BLaER1 (cell line): ENCODE measurements around the gene LMX1B.

Source experiments
- H3K27ac ChIP-seq: shearing (Covaris generic); formaldehyde crosslinking; 2 replicates; pipeline ENCODE4 v1.8.1; 2022
- H3K27me3 ChIP-seq: shearing (Covaris generic); formaldehyde crosslinking; 2 replicates; pipeline ENCODE4 v1.8.1; 2022
- H3K36me3 ChIP-seq: shearing (Covaris generic); formaldehyde crosslinking; 2 replicates; pipeline ENCODE4 v1.8.1; 2022
- H3K4me1 ChIP-seq: shearing (Covaris generic); formaldehyde crosslinking; 2 replicates; pipeline ENCODE4 v1.8.1; 2022
- H3K4me2 ChIP-seq: shearing (Covaris generic); formaldehyde crosslinking; 2 replicates; pipeline ENCODE4 v1.8.1; 2022
- H3K4me3 ChIP-seq: shearing (Covaris generic); formaldehyde crosslinking; 2 replicates; pipeline ENCODE4 v1.8.1; 2022
- H3K9ac ChIP-seq: shearing (Covaris generic); formaldehyde crosslinking; 2 replicates; pipeline ENCODE4 v1.8.1; 2022
- H3K9me3 ChIP-seq: shearing (Covaris generic); formaldehyde crosslinking; 2 replicates; pipeline ENCODE4 v1.8.1; 2022
- H4K20me1 ChIP-seq: shearing (Covaris generic); formaldehyde crosslinking; 2 replicates; pipeline ENCODE4 v1.8.1; 2022
- Cebpa-rat ChIP-seq: shearing (Covaris generic); IDR thresholded peaks from 2 replicates; pipeline ENCODE4 v1.8.1; 2022

Gene LMX1B

GRCh38 chr9:126665644-126666035 is 51.9 kb downstream of the LMX1B start:
- Histone ChIP-seq H3K9ac (peak overlapping the region; percentile 58; the same call in 1 of the 2 replicates), H3K4me1 (peaks cover 66% of the 10 kb centered on the region), H3K4me3 (peak overlapping the region; percentile 23)

DNA sequence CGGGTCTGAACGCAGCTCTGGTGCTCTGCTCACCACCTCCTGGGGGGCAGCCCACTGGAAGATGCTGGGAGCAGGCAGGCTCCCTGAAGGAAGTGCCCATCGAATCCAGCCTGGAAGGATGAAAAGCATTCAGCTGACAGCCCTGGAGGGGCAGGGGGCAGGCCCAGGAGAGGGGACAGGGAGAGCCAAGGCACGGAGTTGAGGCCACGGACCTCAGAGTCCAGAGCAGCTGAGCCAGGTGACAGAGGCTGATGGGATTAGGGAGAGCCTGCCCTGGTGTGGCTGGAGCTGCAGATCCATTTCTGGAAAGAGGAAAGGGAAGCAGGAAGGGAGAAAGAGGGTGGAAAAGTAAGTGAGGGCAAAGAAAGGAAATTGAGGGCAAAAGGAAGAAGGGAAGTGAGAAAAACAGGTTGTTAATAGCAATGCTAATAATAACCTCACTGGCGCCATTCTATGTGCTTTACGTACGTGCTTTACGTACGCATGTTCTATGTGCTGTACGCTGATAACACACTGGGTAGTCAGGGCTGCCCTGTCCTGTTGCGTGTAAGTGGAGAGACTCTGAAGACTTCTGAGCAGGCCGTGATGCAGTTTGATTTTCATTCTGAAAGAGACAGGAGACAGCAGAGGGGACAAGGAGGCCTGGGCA is 52.6 kb downstream of the LMX1B start:
- H3K36me3 ChIP-seq = no peaks in the 10 kb centered on the region
- TF ChIP-seq Cebpa-rat = no peak
- peaks cover 66% of the 10 kb centered on the region for H3K4me1 ChIP-seq
- H3K9ac ChIP-seq = peak overlapping the region; percentile 8; the same call in 1 of the 2 replicates
- H3K27ac ChIP-seq = peak overlapping the region; percentile 55; the same call in 1 of the 2 replicates
- peak overlapping the region; percentile 23; the same call in 1 of the 2 replicates for H3K4me3 ChIP-seq
- H3K4me2 ChIP-seq = peak overlapping the region; percentile 90
- H4K20me1 ChIP-seq = no peaks in the 10 kb centered on the region
- no peaks in the 10 kb centered on the region; the same call in 1 of the 2 replicates for H3K27me3 ChIP-seq
- no peaks in the 10 kb centered on the region for H3K9me3 ChIP-seq

More at GRCh38 chr9:126665644-126666035, 51.9 kb downstream of the LMX1B start:
- Histone ChIP-seq H3K36me3 (no peaks in the 10 kb centered on the region), H3K27ac (peak overlapping the region; percentile 55; the same call in 1 of the 2 replicates), H3K27me3 (no peaks in the 10 kb centered on the region), H4K20me1 (no peaks in the 10 kb centered on the region), H3K9me3 (no peaks in the 10 kb centered on the region), H3K4me2 (peak overlapping the region; percentile 90)
- no peak for TF ChIP-seq Cebpa-rat

GRCh38 chr9:126667190-126668055 is 53.7 kb downstream of the LMX1B start:
- Histone ChIP-seq H3K27me3 (peaks cover under 1% of the 10 kb centered on the region), H3K9me3 (no peaks in the 10 kb centered on the region), H3K27ac (no peak overlapping the region), H3K4me3 (no peak overlapping the region), H4K20me1 (no peaks in the 10 kb centered on the region), H3K4me2 (peak overlapping the region; percentile 90), H3K36me3 (no peaks in the 10 kb centered on the region), H3K4me1 (peaks cover 58% of the 10 kb centered on the region), H3K9ac (no peak overlapping the region; the same call in 1 of the 2 replicates)
- TF ChIP-seq Cebpa-rat = no peak

- Histone ChIP-seq H3K36me3 (no peaks in the 10 kb centered on the region), H3K9ac (no peak overlapping the region; the same call in 1 of the 2 replicates), H3K4me1 (peaks cover 51% of the 10 kb centered on the region), H3K9me3 (no peaks in the 10 kb centered on the region), H3K4me2 (peak overlapping the region; percentile 90), H3K27ac (no peak overlapping the region), H3K27me3 (peaks cover 7% of the 10 kb centered on the region), H4K20me1 (no peaks in the 10 kb centered on the region), H3K4me3 (no peak overlapping the region)
- no peak for TF ChIP-seq Cebpa-rat
These were observed 54.3 kb downstream of the LMX1B start for GRCh38 chr9:126668058-126668457.

DNA sequence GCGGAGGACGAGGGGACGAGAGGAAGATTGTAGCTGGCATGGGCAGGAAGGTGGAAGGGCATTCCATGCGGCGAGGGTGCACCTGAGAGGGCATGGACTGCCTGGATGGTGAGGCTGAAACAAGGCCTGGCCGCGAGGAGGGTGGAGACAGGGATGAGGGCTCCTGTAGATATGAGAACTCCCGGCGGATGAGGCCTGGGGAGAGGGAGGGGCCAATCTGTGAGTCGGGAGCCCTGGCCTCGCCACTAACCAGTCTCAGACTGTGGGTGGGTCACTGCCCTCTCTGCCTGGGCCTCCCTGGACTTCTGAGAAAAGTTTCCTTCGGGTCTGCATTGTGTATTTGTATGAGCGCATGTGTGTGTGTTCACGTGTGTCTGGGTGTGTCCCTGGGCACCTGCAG is 55.4 kb downstream of the LMX1B start:
- no peak overlapping the region for H3K4me2 ChIP-seq
- H3K9me3 ChIP-seq = no peaks in the 10 kb centered on the region
- H3K9ac ChIP-seq = no peak overlapping the region
- H4K20me1 ChIP-seq = no peaks in the 10 kb centered on the region
- H3K4me1 ChIP-seq = peaks cover 41% of the 10 kb centered on the region
- no peak overlapping the region for H3K4me3 ChIP-seq
- H3K36me3 ChIP-seq = no peaks in the 10 kb centered on the region
- H3K27me3 ChIP-seq = peaks cover 18% of the 10 kb centered on the region
- H3K27ac ChIP-seq = no peak overlapping the region
- TF ChIP-seq Cebpa-rat = no peak

- Histone ChIP-seq H3K27me3 (peaks cover 29% of the 10 kb centered on the region), H3K27ac (no peak overlapping the region), H3K9me3 (no peaks in the 10 kb centered on the region), H4K20me1 (no peaks in the 10 kb centered on the region), H3K36me3 (no peaks in the 10 kb centered on the region), H3K9ac (no peak overlapping the region), H3K4me2 (no peak overlapping the region), H3K4me3 (no peak overlapping the region), H3K4me1 (peaks cover 29% of the 10 kb centered on the region)
- no peak for TF ChIP-seq Cebpa-rat
These were observed 56.5 kb downstream of the LMX1B start for GRCh38 chr9:126670270-126670669.

GRCh38 chr9:126671381-126671831 is 57.7 kb downstream of the LMX1B start:
- H3K4me2 ChIP-seq = no peak overlapping the region
- peaks cover 18% of the 10 kb centered on the region for H3K4me1 ChIP-seq
- no peak overlapping the region for H3K9ac ChIP-seq
- peaks cover 41% of the 10 kb centered on the region for H3K27me3 ChIP-seq
- no peak overlapping the region for H3K27ac ChIP-seq
- no peak for TF ChIP-seq Cebpa-rat
- peaks cover 4% of the 10 kb centered on the region; the same call in 1 of the 2 replicates for H4K20me1 ChIP-seq
- H3K4me3 ChIP-seq = no peak overlapping the region
- H3K36me3 ChIP-seq = no peaks in the 10 kb centered on the region
- H3K9me3 ChIP-seq = no peaks in the 10 kb centered on the region

DNA sequence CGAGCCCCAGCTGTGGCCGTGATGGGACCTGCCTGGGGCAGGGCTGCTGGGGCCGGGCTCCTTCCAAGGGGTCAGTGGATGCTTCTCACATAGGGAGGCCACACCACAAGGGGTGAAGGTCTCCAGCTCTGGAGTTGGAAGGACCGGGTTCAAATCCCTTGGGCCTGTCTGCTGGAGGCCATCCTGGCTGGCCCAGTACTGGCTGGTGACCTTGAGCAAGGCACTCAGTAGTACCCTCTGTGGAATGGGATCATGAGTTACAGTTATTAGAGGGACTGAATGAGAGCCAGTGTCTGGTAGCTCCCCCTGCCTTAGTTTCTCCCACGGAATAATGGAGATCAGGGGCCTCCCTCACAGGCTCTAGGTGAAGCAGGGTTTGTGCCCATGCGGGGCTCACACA is 58.3 kb downstream of the LMX1B start:
- H3K4me1 ChIP-seq = peaks cover 12% of the 10 kb centered on the region
- no peaks in the 10 kb centered on the region for H3K9me3 ChIP-seq
- no peak overlapping the region for H3K9ac ChIP-seq
- no peak overlapping the region for H3K27ac ChIP-seq
- no peak overlapping the region for H3K4me3 ChIP-seq
- H3K27me3 ChIP-seq = peaks cover 46% of the 10 kb centered on the region
- peaks cover 8% of the 10 kb centered on the region; the same call in 1 of the 2 replicates for H4K20me1 ChIP-seq
- no peaks in the 10 kb centered on the region for H3K36me3 ChIP-seq
- no peak for TF ChIP-seq Cebpa-rat
- no peak overlapping the region for H3K4me2 ChIP-seq

DNA sequence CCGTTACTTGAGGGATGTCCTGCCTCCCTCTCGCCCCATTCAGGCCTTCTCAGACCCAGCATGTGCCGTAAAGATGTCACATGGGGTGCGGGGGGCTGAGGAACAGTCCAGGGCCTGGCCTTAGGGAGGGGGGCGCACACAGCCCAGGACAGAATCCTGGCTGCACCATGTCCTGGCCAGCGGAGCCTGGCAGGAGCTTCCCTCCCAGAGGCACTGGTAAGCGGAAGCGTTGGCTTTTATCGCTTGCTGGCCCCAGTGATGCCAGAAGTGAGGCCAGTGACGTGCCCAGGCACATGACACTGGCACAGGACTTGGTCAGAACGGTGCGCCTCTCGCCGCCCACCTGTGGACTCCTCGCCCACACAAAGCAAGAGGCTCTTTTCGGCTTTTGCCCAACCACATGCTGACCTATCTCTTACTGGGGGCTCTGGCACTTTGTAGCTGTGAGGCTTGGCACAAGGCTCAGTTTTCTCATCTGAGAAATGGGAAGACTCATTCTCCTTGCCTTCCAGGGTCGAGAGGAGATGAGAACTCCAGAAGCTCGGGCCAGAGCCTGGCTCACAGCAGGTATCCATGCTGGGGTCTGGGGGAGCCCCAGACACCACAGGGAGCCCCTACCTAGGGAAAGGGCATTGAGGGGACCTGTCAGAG is 59.0 kb downstream of the LMX1B start:
- Histone ChIP-seq H3K9me3 (no peaks in the 10 kb centered on the region), H3K27ac (no peak overlapping the region), H3K36me3 (no peaks in the 10 kb centered on the region), H3K9ac (no peak overlapping the region), H3K4me2 (no peak overlapping the region), H3K4me1 (peaks cover 4% of the 10 kb centered on the region), H3K4me3 (no peak overlapping the region), H4K20me1 (peaks cover 13% of the 10 kb centered on the region; the same call in 1 of the 2 replicates), H3K27me3 (peaks cover 54% of the 10 kb centered on the region)
- TF ChIP-seq Cebpa-rat = no peak
